ENCODE results near the gene FASN. TPM values are rescaled to one million over a fixed set of nuclear protein-coding genes. Genes with fewer than 3 reads are reported as not detected.

Gene FASN
- total RNA-seq, 1 donor from 2014 or later: 134 TPM

GRCh38 chr17:82076785-82077591 lies 21.0 kb downstream of the FASN start:
- no peak for DNase-seq (ENCODE audit: extremely low spot score, unreplicated experiment)
- H3K27ac Mint-ChIP-seq (ENCODE audit: unreplicated experiment): no peak overlapping the region
- no peaks in the 10 kb centered on the region for H3K4me1 Mint-ChIP-seq (ENCODE audit: unreplicated experiment)
- no peak for TF ChIP-seq CTCF (IDR thresholded peaks at IDR 0.05)
- H3K4me3 Mint-ChIP-seq (ENCODE audit: unreplicated experiment): no peak overlapping the region
- H3K27me3 Mint-ChIP-seq (ENCODE audit: unreplicated experiment): no peaks in the 10 kb centered on the region
- H3K9me3 Mint-ChIP-seq (ENCODE audit: unreplicated experiment): no peaks in the 10 kb centered on the region
- H3K36me3 Mint-ChIP-seq (ENCODE audit: unreplicated experiment): peaks cover 5% of the 10 kb centered on the region

- Mint-ChIP-seq H3K4me3 (ENCODE audit: unreplicated experiment) (no peak overlapping the region), H3K9me3 (ENCODE audit: unreplicated experiment) (no peaks in the 10 kb centered on the region), H3K27me3 (ENCODE audit: unreplicated experiment) (no peaks in the 10 kb centered on the region), H3K27ac (ENCODE audit: unreplicated experiment) (no peak overlapping the region), H3K4me1 (ENCODE audit: unreplicated experiment) (no peaks in the 10 kb centered on the region), H3K36me3 (ENCODE audit: unreplicated experiment) (peaks cover 5% of the 10 kb centered on the region)
- DNase-seq (ENCODE audit: extremely low spot score, unreplicated experiment): no peak
- no peak for TF ChIP-seq CTCF (IDR thresholded peaks at IDR 0.05)
Observed at GRCh38 chr17:82076018-82076784, 21.8 kb downstream of the FASN start.

- no peaks in the 10 kb centered on the region for H3K27me3 Mint-ChIP-seq (ENCODE audit: unreplicated experiment)
- peaks cover 2% of the 10 kb centered on the region for H3K36me3 Mint-ChIP-seq (ENCODE audit: unreplicated experiment)
- H3K4me3 Mint-ChIP-seq (ENCODE audit: unreplicated experiment): no peak overlapping the region
- H3K4me1 Mint-ChIP-seq (ENCODE audit: unreplicated experiment): no peaks in the 10 kb centered on the region
- no peak for TF ChIP-seq CTCF (IDR thresholded peaks at IDR 0.05)
- H3K9me3 Mint-ChIP-seq (ENCODE audit: unreplicated experiment): no peaks in the 10 kb centered on the region
- H3K27ac Mint-ChIP-seq (ENCODE audit: unreplicated experiment): no peak overlapping the region
- no peak for DNase-seq (ENCODE audit: extremely low spot score, unreplicated experiment)
Observed at GRCh38 chr17:82073446-82073845, 24.6 kb downstream of the FASN start.

- no peak overlapping the region for H3K27ac Mint-ChIP-seq (ENCODE audit: unreplicated experiment)
- H3K4me3 Mint-ChIP-seq (ENCODE audit: unreplicated experiment): no peak overlapping the region
- H3K9me3 Mint-ChIP-seq (ENCODE audit: unreplicated experiment): no peaks in the 10 kb centered on the region
- H3K27me3 Mint-ChIP-seq (ENCODE audit: unreplicated experiment): no peaks in the 10 kb centered on the region
- H3K4me1 Mint-ChIP-seq (ENCODE audit: unreplicated experiment): no peaks in the 10 kb centered on the region
- H3K36me3 Mint-ChIP-seq (ENCODE audit: unreplicated experiment): no peaks in the 10 kb centered on the region
- no peak for TF ChIP-seq CTCF (IDR thresholded peaks at IDR 0.05)
- DNase-seq (ENCODE audit: extremely low spot score, unreplicated experiment): no peak
Observed at GRCh38 chr17:82072827-82073226, 25.2 kb downstream of the FASN start.

GRCh38 chr17:82070611-82071010 lies 27.4 kb downstream of the FASN start:
- H3K4me3 Mint-ChIP-seq (ENCODE audit: unreplicated experiment): no peak overlapping the region
- H3K36me3 Mint-ChIP-seq (ENCODE audit: unreplicated experiment): no peaks in the 10 kb centered on the region
- no peak overlapping the region for H3K27ac Mint-ChIP-seq (ENCODE audit: unreplicated experiment)
- no peaks in the 10 kb centered on the region for H3K9me3 Mint-ChIP-seq (ENCODE audit: unreplicated experiment)
- DNase-seq (ENCODE audit: extremely low spot score, unreplicated experiment): no peak
- H3K4me1 Mint-ChIP-seq (ENCODE audit: unreplicated experiment): no peaks in the 10 kb centered on the region
- TF ChIP-seq CTCF (IDR thresholded peaks at IDR 0.05): no peak
- H3K27me3 Mint-ChIP-seq (ENCODE audit: unreplicated experiment): no peaks in the 10 kb centered on the region

Measured in osteocyte (in vitro differentiated cells).